Measurements from ENCODE around the gene TIMM13.
A peak's percentile ranks its signal among the peaks of the same experiment; 100 is the strongest.
"Not testable (repeated sequence)": the region's sequence is repeated elsewhere in the genome, so short reads cannot be mapped to it uniquely, and the experiment has no call there.

Gene TIMM13

GRCh38 chr19:2431318-2432055, 4.1 kb upstream of the TIMM13 start:
- no peak for DNase-seq (ENCODE audit: low spot score)

GRCh38 chr19:2429917-2430535, 2.6 kb upstream of the TIMM13 start:
- DNase-seq (ENCODE audit: low spot score) = no peak

DNA sequence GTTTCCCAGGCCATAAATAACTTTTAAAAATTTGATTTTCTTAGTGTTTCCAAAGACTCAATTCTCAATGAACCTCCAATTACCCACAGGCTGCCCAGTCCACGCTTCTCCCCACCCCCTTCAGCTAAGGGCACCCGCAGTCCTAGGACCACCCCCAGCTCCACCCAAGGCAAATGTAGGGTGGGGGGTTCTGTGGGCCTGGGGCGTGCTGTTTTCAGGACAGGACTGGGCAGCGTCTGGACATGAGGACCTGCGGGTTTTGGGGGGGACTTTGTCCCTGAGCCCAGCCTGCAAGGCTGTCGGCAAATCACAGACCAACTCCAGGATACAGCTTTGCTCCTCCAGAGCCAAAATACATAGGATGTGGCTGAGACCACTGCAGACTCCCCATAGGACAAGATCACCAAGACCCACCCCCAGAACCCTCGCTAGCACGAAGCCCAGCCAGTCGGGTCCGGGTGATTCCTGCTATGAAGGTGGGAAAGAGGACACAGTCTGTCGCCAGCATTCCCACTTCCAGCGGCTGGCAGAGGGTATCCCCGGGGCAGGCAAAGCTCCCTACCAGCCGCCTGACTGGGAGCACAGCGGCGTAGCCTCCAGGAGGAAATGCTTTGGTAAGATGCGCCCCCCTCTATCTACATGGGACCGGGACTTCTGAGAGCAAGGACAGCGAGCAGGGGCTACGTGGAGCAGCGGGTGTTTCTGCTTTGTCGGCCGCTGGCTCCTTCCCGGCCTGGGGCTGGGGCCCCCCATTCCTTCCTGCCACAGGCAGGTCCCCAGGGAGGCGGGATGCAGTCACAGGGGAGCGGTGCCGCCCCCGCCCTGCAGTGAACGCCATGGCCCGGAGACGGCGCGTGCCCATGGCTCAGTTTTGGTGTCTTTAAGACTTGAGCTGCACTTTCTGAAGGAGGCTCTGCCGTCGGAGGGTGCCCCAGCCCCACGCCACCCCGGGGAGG, 1.6 kb upstream of the TIMM13 start:
- peak; percentile 59 for DNase-seq (ENCODE audit: low spot score)

DNA sequence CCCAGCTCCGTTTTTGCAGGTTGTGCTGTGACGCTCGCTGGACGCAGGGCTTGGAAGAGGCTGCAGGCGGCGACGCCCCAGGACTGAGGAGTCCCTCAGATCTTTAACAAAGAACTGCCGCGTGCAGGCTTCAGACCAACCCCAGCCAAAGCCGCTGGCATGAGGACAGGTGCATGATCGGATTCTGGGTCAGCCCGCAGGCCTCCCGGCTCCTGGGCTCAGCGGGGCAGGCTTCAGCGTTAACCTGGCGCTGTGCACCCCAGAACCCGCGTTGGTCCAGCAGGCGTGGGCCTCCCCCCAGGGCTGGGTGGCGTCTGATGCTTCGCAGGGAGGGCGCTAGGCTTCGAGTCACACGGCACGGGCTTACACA, 920 bp upstream of the TIMM13 start:
- peak; percentile 71 for DNase-seq (ENCODE audit: low spot score)

- DNase-seq (ENCODE audit: low spot score) = peak; percentile 21
Observed at GRCh38 chr19:2426611-2427428, 566 bp downstream of the TIMM13 start.

DNA sequence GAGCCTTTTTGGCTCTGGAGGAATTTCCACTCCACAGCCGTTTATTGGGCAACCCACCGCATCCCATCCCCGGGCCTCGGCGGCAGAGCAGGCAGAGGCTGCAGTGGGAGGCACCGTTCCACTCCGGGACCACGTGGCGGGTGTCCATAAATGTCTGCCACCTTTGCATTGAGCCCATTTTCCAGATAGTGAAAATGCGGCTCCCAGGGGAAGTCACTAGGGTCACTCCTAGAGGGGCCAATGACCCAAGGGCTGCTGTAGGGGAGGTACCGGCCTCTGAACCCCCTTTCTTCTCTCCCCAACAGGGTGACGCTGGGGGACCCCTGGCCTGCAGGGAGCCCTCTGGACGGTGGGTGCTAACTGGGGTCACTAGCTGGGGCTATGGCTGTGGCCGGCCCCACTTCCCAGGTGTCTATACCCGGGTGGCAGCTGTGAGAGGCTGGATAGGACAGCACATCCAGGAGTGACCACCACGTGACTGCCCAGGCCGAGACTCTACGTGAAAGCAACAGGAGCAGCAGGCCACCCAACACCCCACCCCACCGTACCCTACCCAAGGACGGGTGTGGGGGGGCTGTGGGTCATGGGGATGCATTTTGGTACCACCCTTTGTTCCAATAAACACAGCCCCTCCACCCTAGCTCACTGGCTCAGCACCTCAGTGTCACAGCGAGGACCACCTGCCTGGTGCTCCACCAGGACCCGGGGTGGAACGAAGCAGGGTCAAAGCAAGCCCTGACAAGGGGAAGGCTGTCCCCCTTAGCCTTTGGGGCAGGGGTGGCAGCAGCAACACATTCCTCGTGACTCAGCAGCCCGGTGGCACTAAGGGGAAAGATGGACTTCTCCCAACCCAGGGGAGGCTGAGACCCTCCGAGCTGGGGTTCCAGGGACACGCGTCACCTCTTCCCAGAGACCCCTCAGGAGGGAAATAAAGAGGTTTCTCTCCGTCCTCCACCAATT, 1.5 kb downstream of the TIMM13 start:
- no peak for DNase-seq (ENCODE audit: low spot score)

DNA sequence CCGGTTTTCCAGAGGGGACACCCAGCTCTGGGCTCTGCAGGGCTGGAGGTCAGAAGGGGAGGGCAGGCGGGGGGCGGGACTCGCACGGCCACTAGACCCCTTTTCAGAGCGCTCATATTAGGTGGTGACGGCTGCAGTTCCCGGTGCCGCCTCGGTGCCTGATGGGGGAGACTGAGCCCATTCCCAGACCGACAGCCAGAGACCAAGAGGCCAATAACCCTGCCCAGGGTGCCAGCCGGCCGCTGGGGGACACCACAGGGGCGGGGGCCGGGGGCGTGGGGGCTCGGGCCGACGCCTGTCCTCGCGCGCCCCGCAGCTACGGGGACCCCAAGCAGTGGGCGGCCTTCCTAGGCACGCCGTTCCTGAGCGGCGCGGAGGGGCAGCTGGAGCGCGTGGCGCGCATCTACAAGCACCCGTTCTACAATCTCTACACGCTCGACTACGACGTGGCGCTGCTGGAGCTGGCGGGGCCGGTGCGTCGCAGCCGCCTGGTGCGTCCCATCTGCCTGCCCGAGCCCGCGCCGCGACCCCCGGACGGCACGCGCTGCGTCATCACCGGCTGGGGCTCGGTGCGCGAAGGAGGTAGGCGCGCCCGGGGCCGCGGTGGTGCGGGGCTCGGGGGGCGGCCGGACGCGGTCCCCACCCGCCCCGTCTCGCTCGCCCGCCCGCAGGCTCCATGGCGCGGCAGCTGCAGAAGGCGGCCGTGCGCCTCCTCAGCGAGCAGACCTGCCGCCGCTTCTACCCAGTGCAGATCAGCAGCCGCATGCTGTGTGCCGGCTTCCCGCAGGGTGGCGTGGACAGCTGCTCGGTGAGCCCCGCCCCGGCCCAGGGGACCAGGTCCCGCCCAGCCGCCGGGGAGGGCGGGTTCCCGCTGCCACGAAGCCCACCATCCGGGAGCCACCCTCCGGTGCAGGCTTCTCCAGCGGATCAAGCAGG, 2.4 kb downstream of the TIMM13 start:
- no peak for DNase-seq (ENCODE audit: low spot score)

DNA sequence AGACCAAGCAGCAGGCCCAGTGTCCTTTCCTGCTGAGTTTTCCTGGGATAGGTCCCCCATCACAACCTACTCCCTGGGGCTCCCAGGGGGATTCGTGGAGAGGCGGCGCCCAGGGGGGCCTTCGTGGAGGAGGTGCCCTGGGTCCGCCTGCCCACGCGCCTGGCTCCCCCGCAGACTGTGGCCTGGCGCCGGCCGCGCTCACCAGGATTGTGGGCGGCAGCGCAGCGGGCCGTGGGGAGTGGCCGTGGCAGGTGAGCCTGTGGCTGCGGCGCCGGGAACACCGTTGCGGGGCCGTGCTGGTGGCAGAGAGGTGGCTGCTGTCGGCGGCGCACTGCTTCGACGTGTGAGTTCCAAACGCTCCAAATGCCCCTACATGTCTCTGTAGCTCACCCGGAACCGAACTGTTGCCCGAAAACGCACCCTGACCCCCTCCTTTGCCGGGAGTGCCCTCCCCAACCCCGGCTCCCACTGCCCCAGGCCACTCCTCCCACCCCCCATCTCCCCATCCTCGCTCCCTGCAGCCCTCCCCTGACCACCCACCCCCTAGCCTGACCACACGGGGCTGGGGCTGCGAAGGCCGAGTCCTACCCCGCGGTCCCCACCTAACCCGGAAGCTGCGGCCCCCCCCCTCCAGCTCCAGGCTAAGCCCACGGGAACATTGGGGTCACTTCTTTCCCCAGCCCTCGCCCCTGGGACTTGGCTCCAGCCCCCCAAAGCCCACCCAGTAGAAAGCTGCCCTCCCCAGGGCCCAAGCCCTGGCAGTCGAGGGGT, 3.3 kb downstream of the TIMM13 start:
- no peak for DNase-seq (ENCODE audit: low spot score)

DNA sequence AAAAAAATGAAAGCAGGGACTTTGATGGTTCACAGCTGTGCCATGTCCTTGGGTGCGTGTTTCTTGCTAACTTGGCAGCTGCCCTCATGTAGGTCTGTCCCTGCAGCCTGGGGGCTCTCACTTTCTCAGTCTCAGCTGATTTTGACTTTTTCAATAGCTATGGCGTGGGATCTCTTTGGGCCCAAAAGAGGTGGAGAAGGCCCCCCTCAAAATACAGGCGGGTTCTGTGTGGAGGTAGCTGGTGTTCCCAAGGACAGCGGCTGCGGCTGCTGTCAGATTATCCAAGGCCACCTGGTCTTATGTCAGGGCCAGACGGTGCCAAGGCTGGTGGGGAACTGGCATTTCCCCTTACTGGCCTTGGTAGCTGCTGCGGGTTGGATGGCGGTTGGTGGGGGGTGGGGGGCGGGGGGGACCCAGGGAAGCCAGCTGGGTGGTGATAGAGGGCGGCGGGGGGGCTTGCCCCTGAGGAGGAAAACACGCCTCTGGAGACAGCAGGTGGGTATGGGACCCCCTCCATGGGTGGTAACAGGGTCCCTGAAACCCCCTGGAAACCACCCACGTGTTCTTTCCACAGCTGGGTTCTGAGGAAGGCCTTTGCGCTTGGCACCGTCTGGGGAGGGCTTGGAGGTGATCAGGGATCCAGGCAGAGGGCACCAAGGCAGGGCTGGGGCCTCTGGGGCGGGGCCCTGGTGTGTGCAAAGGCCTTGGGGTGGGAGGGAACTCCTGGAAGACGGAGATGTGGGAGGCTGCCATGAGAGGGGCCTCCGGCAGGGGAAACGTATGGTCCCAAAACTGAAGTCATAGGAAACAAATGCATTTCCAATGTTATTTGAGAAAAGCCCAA, 4.1 kb downstream of the TIMM13 start:
- DNase-seq (ENCODE audit: low spot score) = no peak

DNA sequence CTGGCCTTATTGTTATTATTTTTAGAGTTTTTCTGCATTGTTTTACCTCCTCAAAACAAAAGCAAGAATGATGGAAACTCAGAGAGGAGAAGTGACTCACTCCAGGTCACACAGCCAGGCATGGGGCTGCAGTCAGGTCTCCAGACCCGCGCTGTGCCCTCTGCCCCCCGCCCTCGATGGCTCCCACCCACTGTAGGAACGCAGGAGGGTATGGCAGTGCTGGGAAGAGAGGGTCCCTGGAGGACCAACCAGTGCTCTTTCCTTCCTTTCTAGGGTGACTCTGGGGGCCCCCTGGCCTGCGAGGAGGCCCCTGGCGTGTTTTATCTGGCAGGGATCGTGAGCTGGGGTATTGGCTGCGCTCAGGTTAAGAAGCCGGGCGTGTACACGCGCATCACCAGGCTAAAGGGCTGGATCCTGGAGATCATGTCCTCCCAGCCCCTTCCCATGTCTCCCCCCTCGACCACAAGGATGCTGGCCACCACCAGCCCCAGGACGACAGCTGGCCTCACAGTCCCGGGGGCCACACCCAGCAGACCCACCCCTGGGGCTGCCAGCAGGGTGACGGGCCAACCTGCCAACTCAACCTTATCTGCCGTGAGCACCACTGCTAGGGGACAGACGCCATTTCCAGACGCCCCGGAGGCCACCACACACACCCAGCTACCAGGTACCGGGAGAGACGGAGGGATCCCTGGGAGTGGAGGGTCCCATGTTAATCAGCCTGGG, 5.6 kb downstream of the TIMM13 start:
- no peak for DNase-seq (ENCODE audit: low spot score)

GRCh38 chr19:2420490-2420889, 6.9 kb downstream of the TIMM13 start:
- no peak for DNase-seq (ENCODE audit: low spot score)

DNA sequence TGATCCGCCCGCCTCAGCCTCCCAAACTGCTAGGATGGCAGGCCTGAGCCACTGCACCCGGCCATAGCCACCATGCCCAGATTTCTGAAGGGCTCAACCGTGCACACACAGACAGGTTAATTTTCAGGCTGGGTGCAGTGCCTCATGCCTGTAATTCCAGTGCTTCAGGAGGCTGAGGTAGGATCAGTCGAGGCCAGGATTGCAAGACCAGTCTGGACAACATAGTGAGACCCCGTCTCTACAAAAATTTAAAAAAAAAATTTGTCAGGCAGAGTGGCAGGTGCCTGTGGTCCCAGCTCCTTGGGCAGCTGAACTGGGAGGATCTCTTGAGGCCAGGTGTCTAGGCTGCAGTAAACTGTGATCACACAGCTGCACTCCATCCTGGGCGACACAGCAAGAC, 7.6 kb downstream of the TIMM13 start:
- no peak for DNase-seq (ENCODE audit: low spot score)

DNA sequence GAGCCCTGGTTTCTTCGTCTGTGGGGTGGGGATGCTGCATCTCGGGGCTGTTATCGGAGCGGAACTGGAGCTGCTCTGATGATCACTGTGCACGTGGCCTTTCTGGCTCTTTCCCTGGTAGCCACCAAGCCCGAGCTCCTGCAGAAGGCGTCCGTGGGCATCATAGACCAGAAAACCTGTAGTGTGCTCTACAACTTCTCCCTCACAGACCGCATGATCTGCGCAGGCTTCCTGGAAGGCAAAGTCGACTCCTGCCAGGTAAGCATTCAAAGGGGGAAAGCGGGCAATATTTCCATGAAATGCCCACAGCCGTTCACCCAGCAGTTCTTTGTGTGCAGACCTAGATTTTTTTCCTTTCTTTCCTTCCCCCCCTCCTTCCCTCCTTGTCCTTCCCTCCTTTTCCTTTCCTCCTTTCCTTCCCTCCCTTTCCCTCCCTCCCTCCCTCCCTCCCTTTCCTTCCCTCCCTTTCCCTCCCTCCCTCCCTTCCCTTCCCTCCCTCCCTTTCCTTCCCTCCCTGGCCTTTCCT, 9.4 kb downstream of the TIMM13 start:
- DNase-seq (ENCODE audit: low spot score) = no peak

GRCh38 chr19:2417436-2417835, 9.9 kb downstream of the TIMM13 start:
- not testable (repeated sequence) for DNase-seq (ENCODE audit: low spot score)

- no peak for DNase-seq (ENCODE audit: low spot score)
Observed at GRCh38 chr19:2416321-2417097, 10.9 kb downstream of the TIMM13 start.

DNA sequence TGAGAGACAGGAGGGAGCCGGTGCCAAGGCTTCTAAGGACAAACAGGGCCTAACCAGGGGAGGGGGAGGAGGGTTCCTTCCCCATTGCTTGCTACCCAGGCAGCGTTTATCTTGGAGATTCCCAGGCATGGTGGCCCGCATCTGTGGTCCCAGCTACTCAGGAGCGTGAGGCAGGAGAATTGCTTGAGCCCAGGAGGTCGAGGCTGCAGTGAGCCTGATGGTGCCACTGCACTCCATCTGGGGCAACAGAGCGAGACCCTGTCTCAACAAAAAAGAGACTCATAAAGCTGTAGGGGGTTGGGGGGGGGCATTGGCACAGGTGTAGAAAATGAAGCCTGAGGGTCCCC, 11.4 kb downstream of the TIMM13 start:
- no peak for DNase-seq (ENCODE audit: low spot score)
